Endodermal cell (in vitro differentiated cells): Measurements from ENCODE around the gene PLCL2. TPM values are rescaled to one million over a fixed set of nuclear protein-coding genes. Genes with fewer than 3 reads are reported as not detected.

Experiments used
- DNase-seq: peaks from one replicate; pipeline ENCODE4 v3.0.0-alpha.2; 2017
- H3K27ac ChIP-seq: 2 replicates; pipeline ENCODE4 v1.5.1; 2013; ENCODE audit warnings: mild to moderate bottlenecking, low read depth, low read length, moderate library complexity
- H3K27me3 ChIP-seq: 2 replicates; pipeline ENCODE4 v1.6.1; 2013; ENCODE audit warnings: mild to moderate bottlenecking, low read length, moderate library complexity; ENCODE audit not compliant: insufficient read depth, control insufficient read depth, poor library complexity, severe bottlenecking
- H3K36me3 ChIP-seq: 2 replicates; pipeline ENCODE4 v1.7.0; 2013; ENCODE audit warnings: mild to moderate bottlenecking, low read length, moderate library complexity; ENCODE audit not compliant: control insufficient read depth, insufficient read depth
- H3K4me1 ChIP-seq: one replicate; pipeline ENCODE4 v1.7.0; 2013; ENCODE audit warnings: low read length; ENCODE audit not compliant: control insufficient read depth, insufficient read depth
- H3K4me3 ChIP-seq: 2 replicates; pipeline ENCODE4 v1.5.1; 2013; ENCODE audit warnings: mild to moderate bottlenecking, low read length, moderate library complexity
- H3K9ac ChIP-seq: 2 replicates; pipeline ENCODE4 v1.6.1; 2013; ENCODE audit warnings: mild to moderate bottlenecking, low read length, moderate library complexity; ENCODE audit not compliant: poor library complexity, severe bottlenecking; ENCODE audit errors: extremely low read depth
- H3K9me3 ChIP-seq: 2 replicates; pipeline ENCODE4 v1.6.1; 2013; ENCODE audit warnings: mild to moderate bottlenecking, low read length, moderate library complexity; ENCODE audit not compliant: control insufficient read depth
- H3K27ac Mint-ChIP-seq: 2 replicates; pipeline ENCODE4 v1.8.0; 2020; ENCODE audit warnings: mixed read lengths
- H3K27me3 Mint-ChIP-seq: 2 replicates; pipeline ENCODE4 v1.8.0; 2021; ENCODE audit warnings: mild to moderate bottlenecking, mixed read lengths; ENCODE audit not compliant: insufficient read depth
- H3K36me3 Mint-ChIP-seq: 2 replicates; pipeline ENCODE4 v1.8.0; 2020; ENCODE audit warnings: low read depth, mixed read lengths
- H3K4me1 Mint-ChIP-seq: 2 replicates; pipeline ENCODE4 v1.8.0; 2020; ENCODE audit warnings: mixed read lengths
- H3K4me3 Mint-ChIP-seq: 2 replicates; pipeline ENCODE4 v1.8.0; 2020; ENCODE audit warnings: mild to moderate bottlenecking, moderate library complexity, mixed read lengths
- H3K9me3 Mint-ChIP-seq: 2 replicates; pipeline ENCODE4 v1.8.0; 2020; ENCODE audit warnings: mild to moderate bottlenecking, mixed read lengths
- WGBS, 2 experiments: methylation state at CpG; one replicate each; pipeline versions ENCODE4 v1.1.5 to v1.1.7; 2013; ENCODE audit warnings: missing lambda C conversion rate in 2 of 2, mixed read lengths in 1 of 2; ENCODE audit not compliant: insufficient coverage in 1 of 2, insufficient read length in 1 of 2; 5-methylcytosine and 5-hydroxymethylcytosine counted together
- total RNA-seq, 2 donors: library from RNA; stranded (reverse); fragmentation: NEBNext Ultra II Directional in 1 of 2; extraction: Animal tissue kit (Norgen Biotek cat#: 25700) in 1 of 2; gene quantifications; 2 replicates in 1 of 2; 3 replicates in 1 of 2; pipeline ENCODE4 v1.2.1, GENCODE V29; 2021
- TF ChIP-seq, protein P1 (sequence below): fragments of 200-600 bp; sonication (generic); conservative IDR thresholded peaks from 2 replicates; pipeline ENCODE4 v1.5.0; 2021; ENCODE audit warnings: antibody characterized with exemption, mild to moderate bottlenecking

PLCL2 gene
- total RNA-seq, 2 donors from 2014 or later: 4.2 to 6.9 TPM

DNA sequence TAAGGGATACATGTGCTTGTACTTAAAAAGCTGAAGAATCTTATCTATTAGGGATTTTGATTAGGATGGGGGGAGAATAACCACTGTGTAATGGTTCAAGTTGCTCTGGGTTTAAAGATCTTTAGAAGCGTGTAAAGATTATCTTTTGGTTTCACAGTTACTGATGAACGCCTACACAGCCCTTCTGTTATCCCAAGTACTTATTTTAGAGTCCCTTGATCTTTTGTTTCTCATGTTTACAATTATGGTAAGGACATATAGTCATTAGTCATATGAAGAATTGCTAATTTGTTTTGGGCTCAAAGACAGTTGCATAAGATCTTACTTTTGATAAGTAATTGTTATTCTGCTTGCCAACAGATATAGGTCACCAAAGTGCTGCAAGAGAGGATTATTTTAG, 160.1 kb downstream of the PLCL2 start:
- Histone ChIP-seq H3K36me3 (no peaks in the 10 kb centered on the region), H3K9ac (no peak overlapping the region), H3K9me3 (no peaks in the 10 kb centered on the region), H3K4me3 (no peak overlapping the region), H3K27ac (no peak overlapping the region), H3K4me1 (no peaks in the 10 kb centered on the region), H3K27me3 (no peaks in the 10 kb centered on the region)
- DNase-seq: no peak
- TF ChIP-seq, protein P1, sequence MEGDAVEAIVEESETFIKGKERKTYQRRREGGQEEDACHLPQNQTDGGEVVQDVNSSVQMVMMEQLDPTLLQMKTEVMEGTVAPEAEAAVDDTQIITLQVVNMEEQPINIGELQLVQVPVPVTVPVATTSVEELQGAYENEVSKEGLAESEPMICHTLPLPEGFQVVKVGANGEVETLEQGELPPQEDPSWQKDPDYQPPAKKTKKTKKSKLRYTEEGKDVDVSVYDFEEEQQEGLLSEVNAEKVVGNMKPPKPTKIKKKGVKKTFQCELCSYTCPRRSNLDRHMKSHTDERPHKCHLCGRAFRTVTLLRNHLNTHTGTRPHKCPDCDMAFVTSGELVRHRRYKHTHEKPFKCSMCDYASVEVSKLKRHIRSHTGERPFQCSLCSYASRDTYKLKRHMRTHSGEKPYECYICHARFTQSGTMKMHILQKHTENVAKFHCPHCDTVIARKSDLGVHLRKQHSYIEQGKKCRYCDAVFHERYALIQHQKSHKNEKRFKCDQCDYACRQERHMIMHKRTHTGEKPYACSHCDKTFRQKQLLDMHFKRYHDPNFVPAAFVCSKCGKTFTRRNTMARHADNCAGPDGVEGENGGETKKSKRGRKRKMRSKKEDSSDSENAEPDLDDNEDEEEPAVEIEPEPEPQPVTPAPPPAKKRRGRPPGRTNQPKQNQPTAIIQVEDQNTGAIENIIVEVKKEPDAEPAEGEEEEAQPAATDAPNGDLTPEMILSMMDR: no peak
- Mint-ChIP-seq H3K9me3 (no peaks in the 10 kb centered on the region), H3K27me3 (no peaks in the 10 kb centered on the region), H3K4me1 (peaks cover 11% of the 10 kb centered on the region), H3K27ac (no peak overlapping the region), H3K36me3 (no peaks in the 10 kb centered on the region), H3K4me3 (no peak overlapping the region)
- WGBS, 2 experiments: 80 to 88% methylated on average over 1 to 2 of the region's 2 CpGs

DNA sequence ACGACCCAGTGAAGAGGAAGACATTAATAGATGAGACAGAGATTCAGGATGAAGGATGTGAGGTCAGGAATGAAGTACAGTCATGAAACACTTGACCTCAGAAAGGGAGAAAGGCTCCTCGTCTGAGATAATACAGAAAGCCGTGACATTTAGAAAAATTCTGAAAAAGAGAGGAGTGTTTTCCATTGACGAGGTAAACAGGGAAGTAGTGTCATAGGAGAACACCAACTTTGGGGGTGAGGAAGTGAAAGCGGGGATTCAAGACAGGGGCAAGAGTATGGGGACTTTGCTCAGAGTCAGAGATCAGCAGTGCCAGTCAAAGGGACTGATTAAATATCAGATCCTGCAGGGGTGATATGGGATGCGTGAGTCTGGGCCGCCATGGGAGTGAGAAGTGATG, 160.9 kb downstream of the PLCL2 start:
- Histone ChIP-seq H3K9ac (no peak overlapping the region), H3K4me3 (no peak overlapping the region), H3K9me3 (no peaks in the 10 kb centered on the region), H3K36me3 (no peaks in the 10 kb centered on the region), H3K4me1 (no peaks in the 10 kb centered on the region), H3K27ac (no peak overlapping the region), H3K27me3 (no peaks in the 10 kb centered on the region)
- WGBS, 2 experiments: 90 to 93% methylated on average over 7 of the region's 7 CpGs
- no peaks in the 10 kb centered on the region for H3K36me3 Mint-ChIP-seq
- H3K4me1 Mint-ChIP-seq: peaks cover 7% of the 10 kb centered on the region
- H3K4me3 Mint-ChIP-seq: no peak overlapping the region
- no peaks in the 10 kb centered on the region for H3K9me3 Mint-ChIP-seq
- H3K27me3 Mint-ChIP-seq: no peaks in the 10 kb centered on the region
- DNase-seq: no peak
- no peak overlapping the region for H3K27ac Mint-ChIP-seq
- TF ChIP-seq, protein P1: no peak

DNA sequence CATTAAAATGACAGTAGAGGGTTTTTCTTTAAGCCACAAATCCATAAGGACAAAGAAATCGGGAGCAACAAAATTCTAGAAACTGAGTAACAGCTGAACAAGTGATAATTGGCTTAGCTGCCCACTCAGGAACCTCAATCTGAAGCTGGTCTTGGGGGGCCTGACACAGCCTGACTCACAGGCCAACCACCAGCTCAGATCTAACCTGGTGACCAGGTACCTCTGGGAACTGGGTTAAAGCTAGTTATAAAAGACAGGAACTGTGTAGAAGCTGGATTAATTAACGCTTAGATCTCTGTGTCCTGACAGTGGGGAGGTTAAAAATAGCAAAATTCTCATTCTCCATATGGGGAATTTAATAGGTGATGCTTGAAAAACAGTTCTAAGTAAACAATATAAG, 161.9 kb downstream of the PLCL2 start:
- H3K4me1 Mint-ChIP-seq: peaks cover 7% of the 10 kb centered on the region
- TF ChIP-seq, protein P1: no peak
- H3K9me3 Mint-ChIP-seq: no peaks in the 10 kb centered on the region
- Histone ChIP-seq H3K4me1 (no peaks in the 10 kb centered on the region), H3K27me3 (no peaks in the 10 kb centered on the region), H3K4me3 (no peak overlapping the region), H3K9ac (no peak overlapping the region), H3K9me3 (no peaks in the 10 kb centered on the region), H3K27ac (no peak overlapping the region), H3K36me3 (no peaks in the 10 kb centered on the region)
- no peak overlapping the region for H3K4me3 Mint-ChIP-seq
- no peaks in the 10 kb centered on the region for H3K36me3 Mint-ChIP-seq
- H3K27ac Mint-ChIP-seq: no peak overlapping the region
- no peak for DNase-seq
- no peaks in the 10 kb centered on the region for H3K27me3 Mint-ChIP-seq
- 90% methylated on average over 2 of the region's 2 CpGs; no CpG with 5 or more reads in 1 of the 2 experiments for WGBS, 2 experiments
